Ovary (tissue), 9 donors: ENCODE results near the gene MBD3. TPM values are rescaled to one million over a fixed set of nuclear protein-coding genes. Genes with fewer than 3 reads are reported as not detected.
A peak's percentile ranks its signal among the peaks of the same experiment; 100 is the strongest.

ENCODE experiments used
- DNase-seq, 5 donors: peaks; one replicate each; pipeline ENCODE4 v3.0.0-alpha.2; 2019 to 2020
- H3K27ac ChIP-seq, 2 donors: fragments of 200-600 bp; one replicate each; pipeline versions ENCODE4 v1.5.1 to v1.8.0; 2019 to 2022
- H3K27me3 ChIP-seq: fragments of 200-600 bp; one replicate; pipeline ENCODE4 v1.8.0; 2022
- H3K36me3 ChIP-seq: fragments of 200-600 bp; sonication (generic); one replicate; pipeline ENCODE4 v1.5.1; 2019
- H3K4me1 ChIP-seq: one replicate; pipeline ENCODE4 v1.8.1; 2013; ENCODE audit warnings: mild to moderate bottlenecking, moderate library complexity; ENCODE audit not compliant: insufficient read depth
- H3K4me3 ChIP-seq: fragments of 200-600 bp; sonication (generic); one replicate; pipeline ENCODE4 v1.5.1; 2017
- H3K9me3 ChIP-seq, 2 donors: fragments of 200-600 bp in 1 of 2; sonication (generic) in 1 of 2; one replicate each; pipeline versions ENCODE4 v1.5.1 to v1.8.1; 2013 to 2019; ENCODE audit warnings: mild to moderate bottlenecking in 1 of 2, moderate library complexity in 1 of 2
- EP300 ChIP-seq: sonication (generic); formaldehyde crosslinking; IDR thresholded peaks from one replicate; pipeline ENCODE4 v1.6.1; 2017; ENCODE audit warnings: antibody characterized with exemption
- POLR2A ChIP-seq: fragments of 450-650 bp; IDR thresholded peaks from one replicate; pipeline ENCODE4 v1.6.1; 2017; ENCODE audit warnings: antibody characterized with exemption, mild to moderate bottlenecking, moderate library complexity
- WGBS, 3 donors: extraction: QIAGEN DNeasy Blood & Tissue Kit in 1 of 3; methylation state at CpG; one replicate each; pipeline versions ENCODE4 v1.1.5 to v1.1.7; 2013 to 2017; 5-methylcytosine and 5-hydroxymethylcytosine counted together
- intact Hi-C, 4 donors: fragments of 100-400 bp; cut with DNase I; formaldehyde crosslinking; loops; one replicate each; pipeline versions ENCODE4 v1.11.0 to v1.15.1; 2022 to 2023
- polyA plus RNA-seq, 2 donors: library from polyadenylated mRNA; stranded (reverse); fragments of 200-250 nt in 1 of 2; fragments of 350-450 nt in 1 of 2; fragmentation: Illumina TruSeq in 1 of 2; extraction: RNeasy Lipid Tissue Mini Kit (QIAGEN cat#74804) in 1 of 2; gene quantifications; one replicate each; pipeline ENCODE4 v1.2.3, GENCODE V29; 2013 to 2014
- small RNA-seq: library from RNA; depleted of rRNA; stranded (forward); fragments of <200 nt; gene quantifications from one replicate; pipeline ENCODE3, GENCODE V24; 2016
- total RNA-seq, 7 donors: library from RNA; depleted of rRNA in 2 of 7; stranded (reverse); fragments of >200 nt in 2 of 7; fragmentation: NEBNext Ultra II Directional in 3 of 7; extraction: Animal tissue kit (Norgen Biotek cat#: 25700) in 3 of 7; gene quantifications; one replicate each; pipeline versions ENCODE4 v1.1.0 to v1.2.4, GENCODE V29; 2016 to 2023
- TF ChIP-seq, protein P1 (sequence below), 3 donors: fragments of 450-650 bp in 2 of 3; fragments of 200-600 bp in 1 of 3; IDR thresholded peaks; one replicate each; pipeline versions ENCODE4 v1.5.1 to v1.8.0; 2016 to 2022; ENCODE audit warnings: antibody characterized with exemption in 3 of 3, mild to moderate bottlenecking in 1 of 3
- donor health status: DM: no; HTN: no; CAD: no; lungs with moderate emphysema.
- donor health status: DM: no; HTN: no; CAD: no.
- donor health status: Bipolar disorder and iron deficiency.
- donor health status: DM: yes; HTN: yes; CAD: no.
- donor health status: DM: no; HTN: no; CAD: no.
- donor health status: DM: yes; HTN: yes; CAD: no.

The MBD3 gene
- total and polyA plus RNA-seq, 9 donors: 2.1 to 94.7 (median 74.3) TPM

DNA sequence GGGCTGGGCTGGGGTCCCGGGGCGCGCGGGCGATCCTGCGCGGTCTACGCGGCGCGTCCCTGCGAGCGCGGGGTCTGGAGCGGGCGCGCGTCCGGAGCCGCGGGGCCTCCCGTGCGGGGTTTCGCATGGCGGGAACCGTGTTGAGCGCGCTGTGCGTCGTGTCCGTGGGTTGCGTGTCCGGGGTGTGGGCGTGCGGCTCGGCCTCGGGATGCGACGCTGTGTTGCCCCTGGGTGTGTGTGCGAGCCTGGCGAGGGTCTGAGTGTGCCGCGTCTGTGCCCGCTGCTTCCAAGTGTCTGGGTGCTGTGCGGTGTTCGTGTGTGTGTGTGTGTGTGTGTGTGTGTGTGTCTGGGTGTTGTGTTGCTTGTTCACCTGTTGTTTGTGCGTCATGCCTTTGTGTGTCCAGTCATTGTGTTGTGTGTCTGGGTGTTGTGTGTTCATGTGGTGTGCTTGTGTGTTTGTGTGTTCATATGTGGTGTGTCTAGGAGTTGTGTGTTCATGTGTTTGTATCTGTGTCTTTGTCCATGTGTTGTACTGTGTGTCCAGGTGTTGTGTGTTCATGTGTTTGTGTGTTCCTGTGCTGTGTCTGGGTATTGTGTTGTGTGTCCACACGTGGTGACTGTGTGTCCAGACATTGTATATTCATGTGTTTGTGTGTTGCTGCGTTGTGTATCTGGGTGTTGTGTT, 68.2 kb downstream of the MBD3 start:
- H3K4me3 ChIP-seq: peak overlapping the region; percentile 20
- H3K27me3 ChIP-seq: no peaks in the 10 kb centered on the region

More for the DNA sequence above, 68.2 kb downstream of the MBD3 start:
- Histone ChIP-seq H3K9me3 (no peaks in the 10 kb centered on the region), H3K27ac (no peak overlapping the region), H3K4me1 (peaks cover 3% of the 10 kb centered on the region), H3K36me3 (no peaks in the 10 kb centered on the region)
- intact Hi-C loops: no loop called here
- WGBS, 3 donors: 3 to 11% (median 6%) methylated on average over 20 to 49 of the region's 49 CpGs
- TF ChIP-seq, protein P1, sequence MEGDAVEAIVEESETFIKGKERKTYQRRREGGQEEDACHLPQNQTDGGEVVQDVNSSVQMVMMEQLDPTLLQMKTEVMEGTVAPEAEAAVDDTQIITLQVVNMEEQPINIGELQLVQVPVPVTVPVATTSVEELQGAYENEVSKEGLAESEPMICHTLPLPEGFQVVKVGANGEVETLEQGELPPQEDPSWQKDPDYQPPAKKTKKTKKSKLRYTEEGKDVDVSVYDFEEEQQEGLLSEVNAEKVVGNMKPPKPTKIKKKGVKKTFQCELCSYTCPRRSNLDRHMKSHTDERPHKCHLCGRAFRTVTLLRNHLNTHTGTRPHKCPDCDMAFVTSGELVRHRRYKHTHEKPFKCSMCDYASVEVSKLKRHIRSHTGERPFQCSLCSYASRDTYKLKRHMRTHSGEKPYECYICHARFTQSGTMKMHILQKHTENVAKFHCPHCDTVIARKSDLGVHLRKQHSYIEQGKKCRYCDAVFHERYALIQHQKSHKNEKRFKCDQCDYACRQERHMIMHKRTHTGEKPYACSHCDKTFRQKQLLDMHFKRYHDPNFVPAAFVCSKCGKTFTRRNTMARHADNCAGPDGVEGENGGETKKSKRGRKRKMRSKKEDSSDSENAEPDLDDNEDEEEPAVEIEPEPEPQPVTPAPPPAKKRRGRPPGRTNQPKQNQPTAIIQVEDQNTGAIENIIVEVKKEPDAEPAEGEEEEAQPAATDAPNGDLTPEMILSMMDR (IDR thresholded peaks at IDR 0.05): no peak
- TF ChIP-seq EP300 (no peak), POLR2A (no peak)
- DNase-seq: no peak

Small RNA genes within 50 kb of the gene (small RNA-seq; reads per million reads assigned to genes)
- gene AC005943.2 (not detected), gene RN7SL477P (not detected), gene RNU6-1223P (not detected)

Other genes starting within 250 kb of the MBD3 start
- 100 to 1,000 TPM in 1 of 7 donors, 10 to 100 TPM in 6; 65.6 to 112 (median 79.9) TPM for gene NDUFS7, start 209.0 kb downstream of the MBD3 start, total RNA-seq
- 10 to 100 TPM in 1 of 2 donors, under 1 TPM in 1; 0.72 to 96.2 TPM for gene NDUFS7, start 209.0 kb downstream of the MBD3 start, polyA plus RNA-seq
- gene GAMT, start 191.3 kb downstream of the MBD3 start, total RNA-seq: 10 to 100 TPM in 6 of 7 donors, 1 to 10 TPM in 1; 8.3 to 34.1 (median 20.1) TPM
- gene GAMT, start 191.3 kb downstream of the MBD3 start, polyA plus RNA-seq: 10 to 100 TPM in 1 of 2 donors, 1 to 10 TPM in 1; 8.0 to 13.8 TPM
- 100 to 1,000 TPM in 1 of 7 donors, 10 to 100 TPM in 6; 35.4 to 113 (median 79.5) TPM for gene DAZAP1, start 185.3 kb downstream of the MBD3 start, total RNA-seq
- 10 to 100 TPM; 29.6 to 58.5 TPM for gene DAZAP1, start 185.3 kb downstream of the MBD3 start, polyA plus RNA-seq
- gene RPS15, start 154.5 kb downstream of the MBD3 start, total RNA-seq: 1,000 to 10,000 TPM; 1,643 to 7,253 (median 2,328) TPM
- gene RPS15, start 154.5 kb downstream of the MBD3 start, polyA plus RNA-seq: 1,000 to 10,000 TPM in 1 of 2 donors, 100 to 1,000 TPM in 1; 174 to 5,234 TPM
- under 1 TPM; under 0.01 to 0.28 (median 0.12) TPM for gene APC2, start 142.7 kb downstream of the MBD3 start, total RNA-seq
- under 1 TPM in 1 of 2 donors, not detected in 1; 0.02 TPM for gene APC2, start 142.7 kb downstream of the MBD3 start, polyA plus RNA-seq
- 10 to 100 TPM; 15.3 to 25.8 (median 22.2) TPM for gene C19orf25, start 113.7 kb downstream of the MBD3 start, total RNA-seq
- gene C19orf25, start 113.7 kb downstream of the MBD3 start, polyA plus RNA-seq: 10 to 100 TPM in 1 of 2 donors, 1 to 10 TPM in 1; 1.1 to 26.3 TPM
- 1 to 10 TPM in 6 of 7 donors, under 1 TPM in 1; 0.83 to 9.4 (median 1.9) TPM for gene PCSK4, start 102.5 kb downstream of the MBD3 start, total RNA-seq
- 1 to 10 TPM in 1 of 2 donors, not detected in 1; 2.9 TPM for gene PCSK4, start 102.5 kb downstream of the MBD3 start, polyA plus RNA-seq
- gene REEP6, start 101.7 kb downstream of the MBD3 start, total RNA-seq: 10 to 100 TPM in 2 of 7 donors, 1 to 10 TPM in 5; 2.9 to 13.0 (median 7.2) TPM
- gene REEP6, start 101.7 kb downstream of the MBD3 start, polyA plus RNA-seq: 1 to 10 TPM; 9.2 to 9.7 TPM
- gene ADAMTSL5, start 79.8 kb downstream of the MBD3 start, total RNA-seq: 1 to 10 TPM in 4 of 7 donors, under 1 TPM in 2, not detected in 1; 0.42 to 7.5 (median 2.0) TPM
- 1 to 10 TPM in 1 of 2 donors, under 1 TPM in 1; 0.19 to 4.9 TPM for gene ADAMTSL5, start 79.8 kb downstream of the MBD3 start, polyA plus RNA-seq
- gene PLK5, start 68.8 kb downstream of the MBD3 start, total RNA-seq: 1 to 10 TPM in 2 of 7 donors, under 1 TPM in 1, not detected in 4; 0.11 to 1.1 (median 1.1) TPM
- under 1 TPM in 1 of 2 donors, not detected in 1; 0.23 TPM for gene PLK5, start 68.8 kb downstream of the MBD3 start, polyA plus RNA-seq
- gene MEX3D, start 24.5 kb downstream of the MBD3 start, total RNA-seq: 10 to 100 TPM; 20.9 to 54.4 (median 35.3) TPM
- gene MEX3D, start 24.5 kb downstream of the MBD3 start, polyA plus RNA-seq: 10 to 100 TPM in 1 of 2 donors, 1 to 10 TPM in 1; 7.3 to 17.6 TPM
- 100 to 1,000 TPM in 3 of 7 donors, 10 to 100 TPM in 4; 39.5 to 132 (median 98.2) TPM for gene UQCR11, start 12.6 kb upstream of the MBD3 start, total RNA-seq
- 10 to 100 TPM; 66.9 to 87.9 TPM for gene UQCR11, start 12.6 kb upstream of the MBD3 start, polyA plus RNA-seq
- gene TCF3, start 59.8 kb upstream of the MBD3 start, total RNA-seq: 10 to 100 TPM; 28.0 to 85.3 (median 76.6) TPM
- gene TCF3, start 59.8 kb upstream of the MBD3 start, polyA plus RNA-seq: 10 to 100 TPM; 17.0 to 56.9 TPM
- gene ONECUT3, start 160.6 kb upstream of the MBD3 start, total RNA-seq: under 1 TPM in 1 of 7 donors, not detected in 6; 0.05 TPM
- gene ONECUT3, start 160.6 kb upstream of the MBD3 start, polyA plus RNA-seq: not detected
- gene ATP8B3, start 219.4 kb upstream of the MBD3 start, total RNA-seq: 1 to 10 TPM in 5 of 7 donors, under 1 TPM in 2; 0.72 to 3.2 (median 2.1) TPM
- gene ATP8B3, start 219.4 kb upstream of the MBD3 start, polyA plus RNA-seq: 1 to 10 TPM in 1 of 2 donors, under 1 TPM in 1; 0.91 to 1.5 TPM